ENCODE measurements around the gene OR5H1. TPM values are rescaled to one million over a fixed set of nuclear protein-coding genes. Genes with fewer than 3 reads are reported as not detected.
"Not testable (repeated sequence)": the region's sequence is repeated elsewhere in the genome, so short reads cannot be mapped to it uniquely, and the experiment has no call there.

Gene OR5H1
- total RNA-seq, 1 experiment from 2014 or later: not detected

DNA sequence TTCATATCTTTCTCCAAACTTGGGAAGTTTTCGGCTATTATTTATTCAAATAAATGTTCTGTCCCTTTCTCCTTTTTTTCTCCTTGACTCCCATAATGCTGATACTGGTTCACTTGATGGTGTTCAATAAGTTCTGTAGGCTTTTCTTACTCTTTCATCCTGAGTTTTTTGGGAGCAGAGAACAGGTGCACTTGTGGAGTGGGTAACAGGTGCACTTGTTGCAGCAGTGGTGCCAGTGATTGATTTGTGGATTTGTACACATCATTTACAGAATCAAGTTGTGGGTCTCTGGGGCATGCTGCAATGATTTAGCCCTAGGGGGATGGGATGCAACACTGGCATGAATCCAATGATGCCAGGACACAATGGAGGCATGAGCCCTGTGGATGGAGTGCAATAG lies 14.8 kb upstream of the OR5H1 start:
- no peak overlapping the region for H3K4me3 Mint-ChIP-seq (ENCODE audit: unreplicated experiment)
- H3K27me3 Mint-ChIP-seq (ENCODE audit: insufficient read depth, unreplicated experiment): peaks cover 56% of the 10 kb centered on the region
- DNase-seq (ENCODE audit: unreplicated experiment): no peak
- ChIA-PET CTCF (no interaction called here), POLR2A (no interaction called here)
- TF ChIP-seq, protein P1, sequence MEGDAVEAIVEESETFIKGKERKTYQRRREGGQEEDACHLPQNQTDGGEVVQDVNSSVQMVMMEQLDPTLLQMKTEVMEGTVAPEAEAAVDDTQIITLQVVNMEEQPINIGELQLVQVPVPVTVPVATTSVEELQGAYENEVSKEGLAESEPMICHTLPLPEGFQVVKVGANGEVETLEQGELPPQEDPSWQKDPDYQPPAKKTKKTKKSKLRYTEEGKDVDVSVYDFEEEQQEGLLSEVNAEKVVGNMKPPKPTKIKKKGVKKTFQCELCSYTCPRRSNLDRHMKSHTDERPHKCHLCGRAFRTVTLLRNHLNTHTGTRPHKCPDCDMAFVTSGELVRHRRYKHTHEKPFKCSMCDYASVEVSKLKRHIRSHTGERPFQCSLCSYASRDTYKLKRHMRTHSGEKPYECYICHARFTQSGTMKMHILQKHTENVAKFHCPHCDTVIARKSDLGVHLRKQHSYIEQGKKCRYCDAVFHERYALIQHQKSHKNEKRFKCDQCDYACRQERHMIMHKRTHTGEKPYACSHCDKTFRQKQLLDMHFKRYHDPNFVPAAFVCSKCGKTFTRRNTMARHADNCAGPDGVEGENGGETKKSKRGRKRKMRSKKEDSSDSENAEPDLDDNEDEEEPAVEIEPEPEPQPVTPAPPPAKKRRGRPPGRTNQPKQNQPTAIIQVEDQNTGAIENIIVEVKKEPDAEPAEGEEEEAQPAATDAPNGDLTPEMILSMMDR (IDR thresholded peaks at IDR 0.05; ENCODE audit: unreplicated experiment): no peak
- BruUV-seq (replicated peaks): no TSS peak
- H3K9me3 Mint-ChIP-seq (ENCODE audit: unreplicated experiment): no peaks in the 10 kb centered on the region
- no peaks in the 10 kb centered on the region for H3K36me3 Mint-ChIP-seq (ENCODE audit: insufficient read depth, unreplicated experiment)
- no peak overlapping the region for H3K27ac Mint-ChIP-seq (ENCODE audit: low read depth, unreplicated experiment)
- no peaks in the 10 kb centered on the region for H3K4me1 Mint-ChIP-seq (ENCODE audit: insufficient read depth, unreplicated experiment)
- intact Hi-C loops (cut with micrococcal nuclease): no loop called here

- no peaks in the 10 kb centered on the region for H3K9me3 Mint-ChIP-seq (ENCODE audit: unreplicated experiment)
- POLR2A ChIA-PET: no interaction called here
- peaks cover 41% of the 10 kb centered on the region for H3K27me3 Mint-ChIP-seq (ENCODE audit: insufficient read depth, unreplicated experiment)
- no TSS peak for BruUV-seq (replicated peaks)
- CTCF ChIA-PET: interaction anchor here (1.2 kb wide), 1 partner anchor 78 kb away, joined by 3 read pairs; no protein-coding TSS in a partner anchor
- no peak for DNase-seq (ENCODE audit: unreplicated experiment)
- no peak overlapping the region for H3K27ac Mint-ChIP-seq (ENCODE audit: low read depth, unreplicated experiment)
- H3K4me1 Mint-ChIP-seq (ENCODE audit: insufficient read depth, unreplicated experiment): no peaks in the 10 kb centered on the region
- intact Hi-C loops (cut with micrococcal nuclease): no loop called here
- no peaks in the 10 kb centered on the region for H3K36me3 Mint-ChIP-seq (ENCODE audit: insufficient read depth, unreplicated experiment)
- TF ChIP-seq, protein P1 (IDR thresholded peaks at IDR 0.05; ENCODE audit: unreplicated experiment): no peak
- H3K4me3 Mint-ChIP-seq (ENCODE audit: unreplicated experiment): no peak overlapping the region
Observed at GRCh38 chr3:98136631-98137030, 6.1 kb downstream of the OR5H1 start.

DNA sequence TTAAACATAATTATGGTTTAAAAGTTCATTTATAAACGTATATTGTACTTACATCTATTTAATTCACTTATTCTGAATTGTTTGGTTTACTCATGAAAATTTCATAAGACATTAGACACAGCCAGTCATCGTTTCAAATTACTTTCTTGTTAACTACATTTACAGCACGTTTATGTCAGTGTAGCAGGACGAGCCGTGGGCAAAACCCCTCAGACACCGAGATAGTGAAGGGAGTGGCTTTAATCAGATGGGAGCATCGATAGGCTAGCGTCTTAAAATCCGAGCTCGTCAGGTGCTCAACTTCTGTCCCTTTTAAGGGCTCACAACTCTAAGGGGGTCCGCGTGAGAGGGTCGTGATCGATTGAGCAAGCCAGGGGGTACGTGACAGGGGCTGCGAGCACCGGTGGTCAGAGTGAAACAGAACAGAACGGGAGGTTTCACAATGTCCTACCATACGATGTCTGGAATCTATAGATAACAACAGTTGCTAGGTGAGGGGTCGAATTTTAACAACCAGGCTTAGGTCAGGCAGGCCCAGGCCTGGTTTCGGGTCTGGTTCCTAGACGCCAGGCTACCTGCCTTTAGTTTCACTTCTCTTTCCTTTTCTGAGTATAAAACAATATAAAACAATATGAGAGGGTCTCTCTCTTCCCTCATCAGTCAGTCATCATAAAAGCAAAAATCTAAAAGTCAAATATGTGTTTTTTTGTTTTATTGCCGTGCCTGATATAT lies 7.5 kb downstream of the OR5H1 start:
- not testable (repeated sequence) for BruUV-seq (replicated peaks); H3K27ac Mint-ChIP-seq (ENCODE audit: low read depth, unreplicated experiment)

DNA sequence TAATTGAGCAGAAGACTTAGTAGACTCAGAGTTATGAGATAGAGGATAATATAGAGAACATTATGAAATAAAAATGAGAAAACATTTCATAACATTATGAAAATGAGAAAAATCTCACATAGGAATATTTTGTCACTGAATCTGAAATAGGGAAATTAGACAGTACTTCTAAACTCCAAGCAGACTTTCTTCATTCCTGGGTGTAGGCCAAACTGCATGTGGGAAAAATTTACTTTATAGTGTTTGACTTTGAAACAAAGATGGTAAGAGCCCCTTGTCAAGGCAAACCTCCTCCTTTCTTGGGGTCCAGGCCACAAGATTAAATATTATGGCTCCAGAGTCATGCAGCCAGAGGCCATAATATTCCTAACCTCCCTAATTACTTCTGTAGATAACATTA lies 10.0 kb downstream of the OR5H1 start:
- peaks cover 47% of the 10 kb centered on the region for H3K27me3 Mint-ChIP-seq (ENCODE audit: insufficient read depth, unreplicated experiment)
- POLR2A ChIA-PET: no interaction called here

More for the DNA sequence above, 7.5 kb downstream of the OR5H1 start:
- DNase-seq (ENCODE audit: unreplicated experiment); POLR2A ChIA-PET; H3K4me1 Mint-ChIP-seq (ENCODE audit: insufficient read depth, unreplicated experiment); H3K9me3 Mint-ChIP-seq (ENCODE audit: unreplicated experiment); H3K36me3 Mint-ChIP-seq (ENCODE audit: insufficient read depth, unreplicated experiment); intact Hi-C loops (cut with micrococcal nuclease); H3K4me3 Mint-ChIP-seq (ENCODE audit: unreplicated experiment): not testable (repeated sequence)
- peaks cover 38% of the 10 kb centered on the region for H3K27me3 Mint-ChIP-seq (ENCODE audit: insufficient read depth, unreplicated experiment)
- CTCF ChIA-PET: interaction anchor here (0.6 kb wide), 1 partner anchor 399 kb away, joined by 3 read pairs; no protein-coding TSS in a partner anchor

More for the DNA sequence above, 10.0 kb downstream of the OR5H1 start:
- CTCF ChIA-PET: interaction anchor here (0.6 kb wide), 1 partner anchor 26 kb away, joined by 3 read pairs; no protein-coding TSS in a partner anchor
- DNase-seq (ENCODE audit: unreplicated experiment): no peak
- H3K36me3 Mint-ChIP-seq (ENCODE audit: insufficient read depth, unreplicated experiment): no peaks in the 10 kb centered on the region
- BruUV-seq (replicated peaks): no TSS peak
- intact Hi-C loops (cut with micrococcal nuclease): no loop called here
- no peaks in the 10 kb centered on the region for H3K9me3 Mint-ChIP-seq (ENCODE audit: unreplicated experiment)
- no peaks in the 10 kb centered on the region for H3K4me1 Mint-ChIP-seq (ENCODE audit: insufficient read depth, unreplicated experiment)
- TF ChIP-seq, protein P1 (IDR thresholded peaks at IDR 0.05; ENCODE audit: unreplicated experiment): no peak
- no peak overlapping the region for H3K4me3 Mint-ChIP-seq (ENCODE audit: unreplicated experiment)
- H3K27ac Mint-ChIP-seq (ENCODE audit: low read depth, unreplicated experiment): no peak overlapping the region

Data from MCF 10A (cell line).